ENCODE data around the gene ST3GAL4. TPM values are rescaled to one million over a fixed set of nuclear protein-coding genes. Genes with fewer than 3 reads are reported as not detected.
"Not testable (repeated sequence)": the region's sequence is repeated elsewhere in the genome, so short reads cannot be mapped to it uniquely, and the experiment has no call there.

Gene ST3GAL4
- total RNA-seq, 1 experiment from 2014 or later: 13.6 TPM

- H3K4me2 ChIP-seq (ENCODE audit: insufficient read depth, insufficient read length, low read length): no peak overlapping the region
- peaks cover 39 to 50% of the 10 kb centered on the region in 2 experiments for H3K4me1 Mint-ChIP-seq
- H3K27me3 ChIP-seq (ENCODE audit: insufficient read depth, low read length): no peaks in the 10 kb centered on the region
- H3K9ac ChIP-seq (ENCODE audit: extremely low read depth, insufficient read length, low read length): no peak overlapping the region
- no peak overlapping the region for H4K5ac ChIP-seq (ENCODE audit: insufficient read length, low read depth, low read length)
- H3K36me3 Mint-ChIP-seq (ENCODE audit: insufficient read depth in 1 of 3, low read depth in 3 of 3): peaks cover 23 to 48% (median 45%) of the 10 kb centered on the region in 3 experiments
- H3K79me1 ChIP-seq (ENCODE audit: insufficient read depth, low read depth, low read length, poor library complexity, severe bottlenecking): no peaks in the 10 kb centered on the region
- H2BK120ac ChIP-seq (ENCODE audit: low read depth, low read length, poor library complexity, severe bottlenecking): no peak overlapping the region
- no peak overlapping the region for H3K23ac ChIP-seq (ENCODE audit: insufficient read length, low read depth, low read length)
- H2AK5ac ChIP-seq (ENCODE audit: insufficient read length, low read length): no peak overlapping the region
- peaks cover 14% of the 10 kb centered on the region; the same call in 1 of the 2 replicates for H3K4me1 ChIP-seq (ENCODE audit: insufficient read depth, low read length)
- H4K8ac ChIP-seq (replicated peaks; ENCODE audit: insufficient read length, low read depth, low read length): no peak overlapping the region
- peak overlapping the region; percentile 52 to 94 (median 57); a peak in 3 of 7 replicates for H3K27ac Mint-ChIP-seq
- no peaks in the 10 kb centered on the region for H3K23me2 ChIP-seq (ENCODE audit: insufficient read length, low read depth, low read length, poor library complexity, severe bottlenecking)
- peaks cover 2% of the 10 kb centered on the region; the same call in 1 of the 2 replicates for H3K79me2 ChIP-seq (ENCODE audit: insufficient read depth, low read length)
- peak overlapping the region in 1 of 2 experiments; percentile 40; a peak in 1 of 5 replicates for H3K4me3 Mint-ChIP-seq
- no peaks in the 10 kb centered on the region for H4K20me1 ChIP-seq (ENCODE audit: control insufficient read depth, insufficient read depth, insufficient read length)
- DNase-seq: no peak
- no peaks in the 10 kb centered on the region for H3K9me3 ChIP-seq (ENCODE audit: control insufficient read depth, low read depth, low read length)
- H2AFZ ChIP-seq (ENCODE audit: low read length): no peak overlapping the region
- TF ChIP-seq CTCF (conservative IDR thresholded peaks at IDR 0.05): no peak
- no peak overlapping the region for H3T11ph ChIP-seq (ENCODE audit: low read length)
- peak overlapping the region; percentile 8; the same call in 1 of the 2 replicates for H3K14ac ChIP-seq (ENCODE audit: insufficient read depth, low read length)
- H2BK5ac ChIP-seq (ENCODE audit: insufficient read length, low read length): no peak overlapping the region
- no peaks in the 10 kb centered on the region for H3K9me3 Mint-ChIP-seq
- no peaks in the 10 kb centered on the region for H3K27me3 Mint-ChIP-seq (ENCODE audit: low read depth)
- H3K4ac ChIP-seq (ENCODE audit: low read depth, low read length): no peak overlapping the region
- no CpG with 5 or more reads among the region's 1 CpG for WGBS (ENCODE audit: extremely low coverage, insufficient read length, low lambda C conversion rate)
- H4K91ac ChIP-seq (ENCODE audit: insufficient read length, low read depth, low read length): no peak overlapping the region
- no peak overlapping the region for H3K56ac ChIP-seq (ENCODE audit: insufficient read length, low read depth, low read length)
- H2BK20ac ChIP-seq (ENCODE audit: low read depth, low read length, poor library complexity, severe bottlenecking): no peak overlapping the region
- H2BK12ac ChIP-seq (ENCODE audit: insufficient read length, low read depth, low read length): no peak overlapping the region
- H3K27ac ChIP-seq (ENCODE audit: insufficient read length, low read depth, low read length): no peak overlapping the region
- H3K18ac ChIP-seq (ENCODE audit: insufficient read length, low read depth, low read length): no peak overlapping the region
- H2BK15ac ChIP-seq (ENCODE audit: low read depth, low read length): no peak overlapping the region
Measured at GRCh38 chr11:126346586-126346940, 8.9 kb upstream of the ST3GAL4 start.

- H3K27me3 Mint-ChIP-seq (ENCODE audit: low read depth): not testable (repeated sequence)
Measured at GRCh38 chr11:126346946-126347345, 8.5 kb upstream of the ST3GAL4 start.

More at GRCh38 chr11:126346946-126347345, 8.5 kb upstream of the ST3GAL4 start:
- H4K20me1 ChIP-seq (ENCODE audit: control insufficient read depth, insufficient read depth, insufficient read length); H4K5ac ChIP-seq (ENCODE audit: insufficient read length, low read depth, low read length); H3K23ac ChIP-seq (ENCODE audit: insufficient read length, low read depth, low read length); H2BK15ac ChIP-seq (ENCODE audit: low read depth, low read length); H3K79me2 ChIP-seq (ENCODE audit: insufficient read depth, low read length); H2BK120ac ChIP-seq (ENCODE audit: low read depth, low read length, poor library complexity, severe bottlenecking); H3K9ac ChIP-seq (ENCODE audit: extremely low read depth, insufficient read length, low read length); H2BK20ac ChIP-seq (ENCODE audit: low read depth, low read length, poor library complexity, severe bottlenecking); H3T11ph ChIP-seq (ENCODE audit: low read length); H3K27me3 ChIP-seq (ENCODE audit: insufficient read depth, low read length); H3K23me2 ChIP-seq (ENCODE audit: insufficient read length, low read depth, low read length, poor library complexity, severe bottlenecking); H3K9me3 ChIP-seq (ENCODE audit: control insufficient read depth, low read depth, low read length); H2BK5ac ChIP-seq (ENCODE audit: insufficient read length, low read length); H2AFZ ChIP-seq (ENCODE audit: low read length); H3K79me1 ChIP-seq (ENCODE audit: insufficient read depth, low read depth, low read length, poor library complexity, severe bottlenecking); H3K4me2 ChIP-seq (ENCODE audit: insufficient read depth, insufficient read length, low read length); DNase-seq; H3K4me3 Mint-ChIP-seq; H3K4ac ChIP-seq (ENCODE audit: low read depth, low read length); H3K27ac ChIP-seq (ENCODE audit: insufficient read length, low read depth, low read length); H2AK5ac ChIP-seq (ENCODE audit: insufficient read length, low read length); H2BK12ac ChIP-seq (ENCODE audit: insufficient read length, low read depth, low read length); H3K27ac Mint-ChIP-seq; H4K8ac ChIP-seq (replicated peaks; ENCODE audit: insufficient read length, low read depth, low read length); H3K18ac ChIP-seq (ENCODE audit: insufficient read length, low read depth, low read length); H3K9me3 Mint-ChIP-seq; H3K14ac ChIP-seq (ENCODE audit: insufficient read depth, low read length); H3K56ac ChIP-seq (ENCODE audit: insufficient read length, low read depth, low read length); H4K91ac ChIP-seq (ENCODE audit: insufficient read length, low read depth, low read length): not testable (repeated sequence)
- peaks cover 39 to 50% of the 10 kb centered on the region in 2 experiments for H3K4me1 Mint-ChIP-seq
- peaks cover 14% of the 10 kb centered on the region; the same call in 1 of the 2 replicates for H3K4me1 ChIP-seq (ENCODE audit: insufficient read depth, low read length)
- peaks cover 23 to 44% (median 42%) of the 10 kb centered on the region in 3 experiments for H3K36me3 Mint-ChIP-seq (ENCODE audit: insufficient read depth in 1 of 3, low read depth in 3 of 3)
- WGBS (ENCODE audit: extremely low coverage, insufficient read length, low lambda C conversion rate): no CpG with 5 or more reads among the region's 7 CpGs

Measured in H9 (cell line).